ENCODE measurements around the gene SYT7. TPM values are rescaled to one million over a fixed set of nuclear protein-coding genes. Genes with fewer than 3 reads are reported as not detected.

Gene SYT7
- total RNA-seq, 1 experiment from 2014 or later = 0.69 TPM

Small RNAs within 50 kb of the gene (small RNA-seq; reads per million reads assigned to genes)
- gene MIR4488 = 0 to 0.10 reads per million in 2 experiments

Other genes with a start within 250 kb of the SYT7 start
- 190 and 218 TPM in 2 replicates for gene DDB1, start 248.0 kb downstream of the SYT7 start, total RNA-seq (2014; rRNA removed; shearing (Covaris generic))
- 43.2 and 48.6 TPM in 2 replicates for gene TKFC, start 247.8 kb downstream of the SYT7 start, total RNA-seq (2014; rRNA removed; shearing (Covaris generic))
- gene CYB561A3, start 219.2 kb downstream of the SYT7 start, total RNA-seq (2014; rRNA removed; shearing (Covaris generic)) = 15.1 and 20.5 TPM in 2 replicates
- 37.2 and 38.7 TPM in 2 replicates for gene TMEM138, start 218.7 kb downstream of the SYT7 start, total RNA-seq (2014; rRNA removed; shearing (Covaris generic))
- 0.95 and 2.0 TPM in 2 replicates for gene TMEM216, start 188.5 kb downstream of the SYT7 start, total RNA-seq (2014; rRNA removed; shearing (Covaris generic))
- 14.6 and 19.1 TPM in 2 replicates for gene CPSF7, start 151.1 kb downstream of the SYT7 start, total RNA-seq (2014; rRNA removed; shearing (Covaris generic))
- 43.5 and 45.4 TPM in 2 replicates for gene SDHAF2, start 151.0 kb downstream of the SYT7 start, total RNA-seq (2014; rRNA removed; shearing (Covaris generic))
- not detected in 2 replicates for gene LRRC10B, start 72.3 kb downstream of the SYT7 start, total RNA-seq (2014; rRNA removed; shearing (Covaris generic))
- gene DAGLA, start 99.3 kb upstream of the SYT7 start, total RNA-seq (2014; rRNA removed; shearing (Covaris generic)) = 0.98 and 1.1 TPM in 2 replicates
- 1.7 and 2.2 TPM in 2 replicates for gene MYRF, start 171.6 kb upstream of the SYT7 start, total RNA-seq (2014; rRNA removed; shearing (Covaris generic))
- 142 and 172 TPM in 2 replicates for gene TMEM258, start 211.5 kb upstream of the SYT7 start, total RNA-seq (2014; rRNA removed; shearing (Covaris generic))
- gene FEN1, start 211.8 kb upstream of the SYT7 start, total RNA-seq (2014; rRNA removed; shearing (Covaris generic)) = 65.4 and 65.8 TPM in 2 replicates
- 39.4 and 45.9 TPM in 2 replicates for gene FADS1, start 235.9 kb upstream of the SYT7 start, total RNA-seq (2014; rRNA removed; shearing (Covaris generic))
- 0.45 and 0.56 TPM in 2 replicates for gene FADS2, start 247.2 kb upstream of the SYT7 start, total RNA-seq (2014; rRNA removed; shearing (Covaris generic))

All from SK-MEL-5 (cell line).